Prostate gland (tissue), 2 donors: ENCODE measurements around the gene RRP12. TPM values are rescaled to one million over a fixed set of nuclear protein-coding genes. Genes with fewer than 3 reads are reported as not detected.

Experiments used
- DNase-seq: peaks from one replicate; pipeline ENCODE4 v3.0.0-alpha.2; 2019; ENCODE audit warnings: low spot score
- H3K27ac ChIP-seq, 2 donors: fragments of 200-600 bp; sonication (generic); 2 replicates each; pipeline ENCODE4 v1.5.1; 2017 to 2019
- H3K27me3 ChIP-seq: fragments of 200-600 bp; sonication (generic); replicated peaks from 2 replicates; pipeline ENCODE4 v1.5.1; 2019; ENCODE audit not compliant: insufficient read depth
- H3K36me3 ChIP-seq, 2 donors: fragments of 200-600 bp; sonication (generic); 1 replicate in 1 of 2; 2 replicates in 1 of 2; pipeline versions ENCODE4 v1.5.1 to v1.8.1; 2017 to 2019
- H3K4me1 ChIP-seq: fragments of 200-600 bp; sonication (generic); replicated peaks from 2 replicates; pipeline ENCODE4 v1.5.1; 2019
- H3K4me3 ChIP-seq, 2 donors: fragments of 200-600 bp; sonication (generic); 2 replicates each; pipeline ENCODE4 v1.5.1; 2017 to 2019
- H3K9me3 ChIP-seq: fragments of 200-600 bp; sonication (generic); 2 replicates; pipeline ENCODE4 v1.5.1; 2017
- POLR2A ChIP-seq: fragments of 450-650 bp; IDR thresholded peaks from one replicate; pipeline ENCODE4 v1.6.1; 2016; ENCODE audit warnings: antibody characterized with exemption, mild to moderate bottlenecking
- POLR2AphosphoS5 ChIP-seq: sonication (generic); formaldehyde crosslinking; IDR thresholded peaks from one replicate; pipeline ENCODE4 v1.6.1; 2017; ENCODE audit warnings: antibody characterized with exemption
- WGBS: methylation state at CpG from one replicate; pipeline ENCODE4 v1.1.5; 2018; 5-methylcytosine and 5-hydroxymethylcytosine counted together
- intact Hi-C: fragments of 100-400 bp; cut with DNase I; formaldehyde crosslinking; loops from one replicate; pipeline ENCODE4 v1.14.2; 2022
- total RNA-seq, 2 donors: library from RNA; depleted of rRNA; stranded (reverse); fragments of >200 nt; gene quantifications; one replicate each; pipeline ENCODE4 v1.1.0, GENCODE V29; 2016
- TF ChIP-seq, protein P1 (sequence below), 4 experiments: fragments of 200-600 bp in 2 of 4; fragments of 450-650 bp in 2 of 4; sonication (generic) in 2 of 4; IDR thresholded peaks; 1 replicate in 3 of 4; 2 replicates in 1 of 4; pipeline ENCODE4 v1.5.1; 2016 to 2019; ENCODE audit warnings: antibody characterized with exemption in 4 of 4, mild to moderate bottlenecking in 2 of 4, moderate library complexity in 2 of 4

The RRP12 gene
- total RNA-seq, 2 donors from 2014 or later: 14.9 to 38.6 TPM

DNA sequence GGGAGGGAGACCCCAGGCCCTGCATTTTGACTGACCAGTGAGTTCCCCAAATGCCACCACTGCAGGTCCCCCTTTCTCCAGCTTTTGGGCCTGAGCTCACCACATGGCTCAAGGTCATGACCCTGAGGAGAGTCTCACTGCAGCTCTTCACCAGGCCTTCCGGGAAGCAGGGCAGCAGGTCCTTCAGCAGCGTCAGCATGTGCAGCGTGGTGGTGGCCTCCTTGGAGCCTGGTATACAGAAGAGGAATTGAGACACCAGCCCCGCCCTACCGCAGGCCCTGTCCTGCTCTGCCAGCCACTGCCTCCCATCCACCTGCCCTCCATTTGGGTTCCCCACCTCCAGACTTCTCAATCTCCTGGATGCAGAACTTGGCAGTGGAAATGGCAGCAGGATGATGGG, 13.0 kb downstream of the RRP12 start:
- WGBS: 86% methylated on average over 5 of the region's 5 CpGs
- Histone ChIP-seq H3K27me3 (no peaks in the 10 kb centered on the region), H3K4me3 (no peak overlapping the region), H3K36me3 (no peaks in the 10 kb centered on the region), H3K4me1 (no peaks in the 10 kb centered on the region), H3K27ac (no peak overlapping the region), H3K9me3 (no peaks in the 10 kb centered on the region)
- TF ChIP-seq, protein P1, sequence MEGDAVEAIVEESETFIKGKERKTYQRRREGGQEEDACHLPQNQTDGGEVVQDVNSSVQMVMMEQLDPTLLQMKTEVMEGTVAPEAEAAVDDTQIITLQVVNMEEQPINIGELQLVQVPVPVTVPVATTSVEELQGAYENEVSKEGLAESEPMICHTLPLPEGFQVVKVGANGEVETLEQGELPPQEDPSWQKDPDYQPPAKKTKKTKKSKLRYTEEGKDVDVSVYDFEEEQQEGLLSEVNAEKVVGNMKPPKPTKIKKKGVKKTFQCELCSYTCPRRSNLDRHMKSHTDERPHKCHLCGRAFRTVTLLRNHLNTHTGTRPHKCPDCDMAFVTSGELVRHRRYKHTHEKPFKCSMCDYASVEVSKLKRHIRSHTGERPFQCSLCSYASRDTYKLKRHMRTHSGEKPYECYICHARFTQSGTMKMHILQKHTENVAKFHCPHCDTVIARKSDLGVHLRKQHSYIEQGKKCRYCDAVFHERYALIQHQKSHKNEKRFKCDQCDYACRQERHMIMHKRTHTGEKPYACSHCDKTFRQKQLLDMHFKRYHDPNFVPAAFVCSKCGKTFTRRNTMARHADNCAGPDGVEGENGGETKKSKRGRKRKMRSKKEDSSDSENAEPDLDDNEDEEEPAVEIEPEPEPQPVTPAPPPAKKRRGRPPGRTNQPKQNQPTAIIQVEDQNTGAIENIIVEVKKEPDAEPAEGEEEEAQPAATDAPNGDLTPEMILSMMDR (IDR thresholded peaks at IDR 0.05): no peak
- TF ChIP-seq POLR2AphosphoS5 (no peak), POLR2A (no peak)
- DNase-seq: no peak
- intact Hi-C loops: no loop called here

DNA sequence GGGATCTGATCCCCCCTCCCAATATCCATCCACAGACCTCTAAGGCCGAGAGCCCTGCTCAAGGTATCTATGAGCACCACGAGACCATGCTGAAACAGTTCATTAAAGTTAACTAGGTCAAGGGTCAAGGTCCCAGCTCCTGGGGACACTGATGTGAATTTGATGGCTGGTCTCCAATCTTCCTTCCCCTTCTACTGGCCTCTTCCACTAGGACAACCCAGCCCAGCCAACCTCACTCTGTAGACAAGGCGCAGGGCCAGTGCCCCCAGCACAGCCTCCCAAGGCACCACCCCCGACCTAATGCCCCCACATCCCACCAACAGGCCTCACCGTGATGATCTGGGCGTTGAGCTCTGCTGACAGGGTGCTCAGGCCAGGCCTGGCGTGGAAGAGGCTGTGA, 15.6 kb downstream of the RRP12 start:
- no peak overlapping the region for H3K4me3 ChIP-seq
- no peak for DNase-seq
- intact Hi-C loops: no loop called here
- H3K4me1 ChIP-seq: no peaks in the 10 kb centered on the region
- no peaks in the 10 kb centered on the region for H3K36me3 ChIP-seq
- no peaks in the 10 kb centered on the region for H3K27me3 ChIP-seq
- no peaks in the 10 kb centered on the region for H3K9me3 ChIP-seq
- TF ChIP-seq POLR2A: no peak
- TF ChIP-seq, protein P1 (IDR thresholded peaks at IDR 0.05): no peak
- no peak for TF ChIP-seq POLR2AphosphoS5
- WGBS: 94% methylated on average over 7 of the region's 7 CpGs
- no peak overlapping the region for H3K27ac ChIP-seq

DNA sequence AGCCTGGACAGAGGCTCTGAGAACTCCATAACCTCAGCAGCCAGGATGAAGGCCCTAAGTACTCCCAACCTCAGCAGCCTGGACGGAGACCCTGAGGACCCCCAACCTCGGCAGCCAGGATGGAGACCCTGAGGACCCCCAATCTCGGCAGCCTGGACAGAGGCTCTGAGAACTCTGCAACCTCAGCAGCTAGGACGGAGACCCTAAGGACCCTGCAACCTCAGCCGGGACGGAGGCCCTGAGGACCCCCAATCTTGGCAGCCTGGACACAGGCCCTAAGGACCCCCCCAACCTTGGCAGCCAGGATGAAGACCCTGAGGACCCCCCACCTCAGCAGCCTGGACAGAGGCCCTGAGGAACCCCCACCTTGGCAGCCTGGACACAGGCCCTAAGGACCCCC, 16.5 kb downstream of the RRP12 start:
- H3K36me3 ChIP-seq: no peaks in the 10 kb centered on the region
- DNase-seq: no peak

DNA sequence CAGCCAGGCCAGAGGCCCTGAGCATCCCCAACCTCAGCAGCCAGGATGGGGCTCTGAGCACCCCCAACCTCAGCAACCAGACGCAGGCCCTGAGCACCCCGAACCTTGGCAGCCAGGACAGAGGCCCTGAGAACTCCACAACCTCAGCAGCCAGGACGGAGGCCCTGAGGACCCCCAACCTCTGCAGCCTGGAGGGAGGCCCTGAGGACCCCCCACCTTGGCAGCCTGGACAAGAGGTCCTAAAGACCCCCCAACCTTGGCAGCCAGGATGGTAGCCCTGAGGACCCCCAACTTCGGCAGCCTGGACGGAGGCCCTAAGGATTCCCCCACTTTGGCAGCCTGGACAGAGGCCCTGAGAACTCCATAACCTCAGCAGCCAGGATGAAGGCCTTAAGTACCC, 17.0 kb downstream of the RRP12 start:
- TF ChIP-seq POLR2AphosphoS5: no peak
- no peak for TF ChIP-seq POLR2A
- TF ChIP-seq, protein P1 (IDR thresholded peaks at IDR 0.05): no peak

More for the DNA sequence above, 16.5 kb downstream of the RRP12 start:
- Histone ChIP-seq H3K4me3 (no peak overlapping the region), H3K9me3 (no peaks in the 10 kb centered on the region), H3K4me1 (no peaks in the 10 kb centered on the region), H3K27ac (no peak overlapping the region), H3K27me3 (no peaks in the 10 kb centered on the region)
- TF ChIP-seq POLR2AphosphoS5 (no peak), POLR2A (no peak)
- TF ChIP-seq, protein P1 (IDR thresholded peaks at IDR 0.05): no peak
- 86% methylated on average over 6 of the region's 6 CpGs for WGBS
- intact Hi-C loops: no loop called here

DNA sequence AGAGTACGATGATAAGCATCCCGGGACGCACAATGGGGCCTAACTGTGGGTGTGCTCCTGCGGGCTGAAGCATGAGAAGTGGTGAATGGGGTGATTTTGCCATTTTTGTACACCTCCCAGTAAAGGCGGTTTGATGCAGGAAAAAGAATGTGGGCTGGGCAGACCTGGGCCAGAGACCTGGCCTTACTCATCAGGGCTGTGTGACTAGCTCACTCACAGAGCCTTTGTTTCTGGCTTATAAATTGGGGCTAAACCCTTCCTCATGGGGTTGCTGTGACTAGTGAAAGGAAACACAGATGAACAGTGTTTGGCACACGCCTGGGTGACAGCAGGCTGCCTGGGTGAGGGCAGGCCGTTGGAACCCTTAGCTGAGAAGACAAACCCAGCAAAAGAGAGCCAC, 18.0 kb downstream of the RRP12 start:
- no peaks in the 10 kb centered on the region for H3K4me1 ChIP-seq
- WGBS: 76% methylated on average over 7 of the region's 7 CpGs

More for the DNA sequence above, 17.0 kb downstream of the RRP12 start:
- Histone ChIP-seq H3K4me3 (no peak overlapping the region), H3K27ac (no peak overlapping the region), H3K36me3 (no peaks in the 10 kb centered on the region), H3K4me1 (no peaks in the 10 kb centered on the region), H3K27me3 (no peaks in the 10 kb centered on the region), H3K9me3 (no peaks in the 10 kb centered on the region)
- DNase-seq: no peak
- 97% methylated on average over 5 of the region's 5 CpGs for WGBS
- intact Hi-C loops: no loop called here

More for the DNA sequence above, 18.0 kb downstream of the RRP12 start:
- Histone ChIP-seq H3K27ac (no peak overlapping the region), H3K36me3 (no peaks in the 10 kb centered on the region), H3K27me3 (no peaks in the 10 kb centered on the region), H3K9me3 (no peaks in the 10 kb centered on the region), H3K4me3 (no peak overlapping the region)
- TF ChIP-seq, protein P1 (IDR thresholded peaks at IDR 0.05): no peak
- TF ChIP-seq POLR2A (no peak), POLR2AphosphoS5 (no peak)
- DNase-seq: no peak
- intact Hi-C loops: no loop called here
